ENCODE results near the gene PLXDC2.
"Not testable (repeated sequence)": the region's sequence is repeated elsewhere in the genome, so short reads cannot be mapped to it uniquely, and the experiment has no call there.

The PLXDC2 gene

DNA sequence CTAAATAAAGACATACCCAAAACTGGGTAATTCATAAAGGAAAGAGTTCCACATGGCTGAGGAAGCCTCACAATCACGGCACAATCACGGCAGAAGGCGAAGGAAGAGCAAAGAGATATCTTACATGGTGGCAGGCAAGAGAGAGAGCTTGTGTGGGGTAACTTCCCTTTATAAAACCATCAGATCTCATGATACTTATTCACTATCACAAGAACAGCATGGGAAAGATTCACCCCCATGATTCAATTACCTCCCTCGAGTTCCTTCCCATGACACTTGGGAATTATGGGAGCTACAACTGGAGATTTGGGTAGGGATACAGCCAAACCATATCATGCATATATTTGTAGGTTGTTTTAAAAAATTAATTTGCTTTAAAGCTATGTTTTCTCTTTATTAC is 217.2 kb downstream of the PLXDC2 start:
- TF ChIP-seq, protein P1, sequence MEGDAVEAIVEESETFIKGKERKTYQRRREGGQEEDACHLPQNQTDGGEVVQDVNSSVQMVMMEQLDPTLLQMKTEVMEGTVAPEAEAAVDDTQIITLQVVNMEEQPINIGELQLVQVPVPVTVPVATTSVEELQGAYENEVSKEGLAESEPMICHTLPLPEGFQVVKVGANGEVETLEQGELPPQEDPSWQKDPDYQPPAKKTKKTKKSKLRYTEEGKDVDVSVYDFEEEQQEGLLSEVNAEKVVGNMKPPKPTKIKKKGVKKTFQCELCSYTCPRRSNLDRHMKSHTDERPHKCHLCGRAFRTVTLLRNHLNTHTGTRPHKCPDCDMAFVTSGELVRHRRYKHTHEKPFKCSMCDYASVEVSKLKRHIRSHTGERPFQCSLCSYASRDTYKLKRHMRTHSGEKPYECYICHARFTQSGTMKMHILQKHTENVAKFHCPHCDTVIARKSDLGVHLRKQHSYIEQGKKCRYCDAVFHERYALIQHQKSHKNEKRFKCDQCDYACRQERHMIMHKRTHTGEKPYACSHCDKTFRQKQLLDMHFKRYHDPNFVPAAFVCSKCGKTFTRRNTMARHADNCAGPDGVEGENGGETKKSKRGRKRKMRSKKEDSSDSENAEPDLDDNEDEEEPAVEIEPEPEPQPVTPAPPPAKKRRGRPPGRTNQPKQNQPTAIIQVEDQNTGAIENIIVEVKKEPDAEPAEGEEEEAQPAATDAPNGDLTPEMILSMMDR (conservative IDR thresholded peaks at IDR 0.05; ENCODE audit: low read depth, low read length): no peak
- no peak overlapping the region for H3K4me3 ChIP-seq (ENCODE audit: low read length)
- no peak for DNase-seq (ENCODE audit: low read depth)

DNA sequence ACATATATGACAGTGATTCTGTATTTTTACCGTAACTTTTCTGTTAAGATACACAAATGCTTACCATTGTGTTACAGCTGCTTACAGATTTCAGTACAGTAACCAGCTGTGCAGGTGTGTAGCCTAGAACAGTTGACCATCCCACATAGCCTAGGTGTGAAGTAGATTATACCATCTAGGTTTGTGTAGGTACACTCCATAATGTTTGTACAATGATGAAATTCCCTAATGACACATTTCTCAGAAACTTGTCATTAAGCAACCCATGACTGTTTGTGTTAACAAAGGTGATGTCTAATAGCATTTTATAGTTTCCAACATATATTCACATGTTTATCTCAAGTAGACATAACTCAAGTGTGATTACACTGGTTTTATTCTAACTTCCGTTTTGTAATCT is 218.5 kb downstream of the PLXDC2 start:
- no peak overlapping the region for H3K4me3 ChIP-seq (ENCODE audit: low read length)
- TF ChIP-seq, protein P1 (conservative IDR thresholded peaks at IDR 0.05; ENCODE audit: low read depth, low read length): no peak
- no peak for DNase-seq (ENCODE audit: low read depth)

DNA sequence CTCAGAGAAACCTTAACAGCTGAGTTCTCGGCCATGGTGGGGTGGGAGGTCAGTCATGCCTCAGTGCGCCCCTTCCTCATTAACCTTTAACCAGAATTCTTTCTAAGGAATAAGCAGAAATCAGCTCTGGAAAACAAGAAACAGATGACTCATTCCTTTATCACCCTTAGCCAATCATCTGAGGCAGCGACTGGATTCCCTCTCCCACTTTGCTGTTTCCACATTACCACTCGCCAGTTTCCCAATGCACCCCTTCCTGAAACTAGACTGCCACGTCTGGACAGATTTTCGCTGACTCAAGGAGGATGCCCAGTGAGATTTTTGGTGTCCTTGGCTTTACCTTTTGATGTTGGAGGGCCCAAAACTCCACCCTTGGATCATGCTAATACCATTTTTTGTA is 223.8 kb downstream of the PLXDC2 start:
- DNase-seq (ENCODE audit: low read depth): no peak

DNA sequence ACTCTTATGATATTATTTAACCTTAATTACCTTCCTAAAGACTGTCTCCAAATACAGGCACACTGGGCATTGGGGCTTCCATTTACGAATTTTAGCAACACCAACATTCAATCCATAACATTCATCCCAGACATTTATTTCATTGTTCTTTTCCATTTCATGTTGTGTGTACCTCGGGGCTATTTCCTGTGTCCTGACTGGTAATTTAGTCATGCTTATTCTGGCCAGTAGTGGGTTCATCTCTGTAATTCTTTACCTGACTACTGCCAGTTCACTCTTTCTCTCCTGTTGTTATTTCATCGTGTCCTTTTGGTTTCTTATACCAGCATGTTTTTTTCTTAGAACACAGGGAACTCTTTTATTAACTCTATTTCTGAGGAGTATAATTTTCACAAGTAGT is 225.7 kb downstream of the PLXDC2 start:
- no peak for DNase-seq (ENCODE audit: low read depth)
- TF ChIP-seq, protein P1 (conservative IDR thresholded peaks at IDR 0.05; ENCODE audit: low read depth, low read length): no peak
- H3K4me3 ChIP-seq (ENCODE audit: low read length): no peak overlapping the region

More for the DNA sequence above, 223.8 kb downstream of the PLXDC2 start:
- no peak overlapping the region for H3K4me3 ChIP-seq (ENCODE audit: low read length)
- TF ChIP-seq, protein P1 (conservative IDR thresholded peaks at IDR 0.05; ENCODE audit: low read depth, low read length): no peak

DNA sequence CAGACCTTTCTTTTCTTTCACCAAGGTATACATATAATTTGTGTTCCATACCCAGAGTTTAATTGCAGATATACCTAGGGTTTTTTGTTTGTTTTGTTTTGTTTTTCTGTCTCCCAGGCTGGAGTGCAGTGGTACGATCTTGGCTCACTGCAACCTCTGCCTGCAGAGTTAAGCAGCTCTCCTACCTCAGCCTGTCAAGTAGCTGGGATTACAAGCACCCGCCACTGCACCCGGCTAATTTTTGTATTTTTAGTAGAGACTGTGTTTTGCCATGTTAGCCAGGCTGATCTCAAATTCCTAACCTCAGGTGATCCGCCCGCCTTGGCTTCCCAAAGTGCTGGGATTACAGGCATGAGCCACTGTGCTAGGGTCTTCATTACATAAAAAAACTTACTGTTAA is 228.9 kb downstream of the PLXDC2 start:
- H3K4me3 ChIP-seq (ENCODE audit: low read length); DNase-seq (ENCODE audit: low read depth): not testable (repeated sequence)

DNA sequence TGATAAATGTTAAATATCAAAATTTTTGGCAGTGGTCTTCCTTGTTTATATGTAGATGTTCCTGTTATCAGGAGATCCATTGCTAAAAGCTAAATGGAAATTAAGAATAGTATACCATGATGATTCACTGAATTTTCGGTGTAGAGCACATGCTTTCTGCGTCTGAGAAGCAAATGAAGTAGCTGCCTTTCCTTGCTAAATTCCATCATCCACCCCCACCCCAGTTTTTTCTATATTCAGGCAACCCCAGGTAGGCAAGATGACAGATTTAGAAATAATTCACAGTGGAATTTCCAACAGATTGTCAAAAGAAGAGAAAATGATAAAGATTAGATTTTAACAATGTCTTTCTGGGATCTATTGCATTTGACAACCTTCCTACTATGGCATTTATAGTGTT is 231.9 kb downstream of the PLXDC2 start:
- no peak overlapping the region for H3K4me3 ChIP-seq (ENCODE audit: low read length)
- TF ChIP-seq, protein P1 (conservative IDR thresholded peaks at IDR 0.05; ENCODE audit: low read depth, low read length): no peak
- DNase-seq (ENCODE audit: low read depth): no peak

DNA sequence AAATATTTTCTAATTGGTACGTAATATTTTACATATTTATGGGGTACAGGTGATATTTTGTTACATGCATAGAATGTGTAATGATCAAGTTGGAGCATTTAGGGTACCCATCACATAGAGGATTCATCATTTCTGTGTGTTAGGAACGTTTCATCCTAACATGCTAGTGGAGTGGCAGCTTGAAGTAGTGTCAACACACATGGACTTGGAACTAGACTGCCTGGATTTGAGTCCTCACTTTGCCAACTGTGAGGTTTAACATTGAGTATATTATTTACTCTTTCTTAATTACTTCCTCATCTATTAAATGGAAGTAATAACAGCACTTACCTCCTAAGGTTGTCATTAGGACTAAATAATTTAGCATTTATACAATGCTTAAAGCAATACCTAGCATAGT is 241.9 kb downstream of the PLXDC2 start:
- TF ChIP-seq, protein P1 (conservative IDR thresholded peaks at IDR 0.05; ENCODE audit: low read depth, low read length): no peak
- no peak overlapping the region for H3K4me3 ChIP-seq (ENCODE audit: low read length)
- no peak for DNase-seq (ENCODE audit: low read depth)
